Mononuclear cell (primary cell): ENCODE measurements around the gene COA5. TPM values are rescaled to one million over a fixed set of nuclear protein-coding genes. Genes with fewer than 3 reads are reported as not detected.
A peak's percentile ranks its signal among the peaks of the same experiment; 100 is the strongest.

Experiments
- H3K27me3 ChIP-seq: 2 replicates; pipeline ENCODE4 v1.6.0; 2011; ENCODE audit warnings: low read length, control low read depth; ENCODE audit not compliant: insufficient read depth
- H3K4me1 ChIP-seq: 2 replicates; pipeline ENCODE4 v1.5.1; 2011; ENCODE audit warnings: mild to moderate bottlenecking, low read length, control low read depth; ENCODE audit not compliant: insufficient read depth
- H3K4me3 ChIP-seq: 2 replicates; pipeline ENCODE4 v1.5.1; 2011; ENCODE audit warnings: mild to moderate bottlenecking, low read length, moderate library complexity
- H3K9me3 ChIP-seq: 2 replicates; pipeline ENCODE4 v1.5.1; 2011; ENCODE audit warnings: low read depth, mild to moderate bottlenecking, control low read depth, low read length
- total RNA-seq: library from RNA; depleted of rRNA; stranded (reverse); fragments of >200 nt; gene quantifications from one replicate; pipeline ENCODE4 v1.2.3, GENCODE V29; 2012

Gene COA5
- total RNA-seq, result 18.6 TPM

GRCh38 chr2:98608116-98608961, at the start of gene COA5, which contains the start of gene UNC50:
TSS of gene COA5 (minus strand) at chr2:98608512. CDS start at chr2:98608405, 107 bp downstream.
TSS of gene UNC50 (plus strand) at chr2:98608589. CDS start at chr2:98609760, 1,171 bp downstream.
- H3K9me3 ChIP-seq, result no peaks in the 10 kb centered on the region
- H3K4me1 ChIP-seq, result peaks cover 37% of the 10 kb centered on the region
- no peaks in the 10 kb centered on the region for H3K27me3 ChIP-seq
- H3K4me3 ChIP-seq, result peak within 1 kb of the TSS; percentile 93

GRCh38 chr2:98656800-98657199, 48.5 kb upstream of the COA5 start:
- H3K4me3 ChIP-seq, result no peak overlapping the region

GRCh38 chr2:98654699-98655495, 46.6 kb upstream of the COA5 start:
- no peak overlapping the region for H3K4me3 ChIP-seq
- peaks cover 28% of the 10 kb centered on the region for H3K4me1 ChIP-seq
- no peaks in the 10 kb centered on the region for H3K9me3 ChIP-seq
- no peaks in the 10 kb centered on the region for H3K27me3 ChIP-seq

More at GRCh38 chr2:98656800-98657199, 48.5 kb upstream of the COA5 start:
- Histone ChIP-seq H3K27me3 (no peaks in the 10 kb centered on the region), H3K9me3 (no peaks in the 10 kb centered on the region), H3K4me1 (peaks cover 28% of the 10 kb centered on the region)

- no peaks in the 10 kb centered on the region for H3K27me3 ChIP-seq
- H3K9me3 ChIP-seq, result no peaks in the 10 kb centered on the region
- no peak overlapping the region for H3K4me3 ChIP-seq
- H3K4me1 ChIP-seq, result peaks cover 20% of the 10 kb centered on the region
These were observed 42.7 kb upstream of the COA5 start for GRCh38 chr2:98650998-98651397.

- Histone ChIP-seq H3K4me1 (peaks cover 18% of the 10 kb centered on the region), H3K9me3 (no peaks in the 10 kb centered on the region), H3K27me3 (no peaks in the 10 kb centered on the region), H3K4me3 (no peak overlapping the region)
These were observed 41.7 kb upstream of the COA5 start for GRCh38 chr2:98649992-98650375.

GRCh38 chr2:98649135-98649991, 41.1 kb upstream of the COA5 start:
- Histone ChIP-seq H3K4me3 (no peak overlapping the region), H3K4me1 (peaks cover 13% of the 10 kb centered on the region), H3K27me3 (no peaks in the 10 kb centered on the region), H3K9me3 (no peaks in the 10 kb centered on the region)

GRCh38 chr2:98648451-98648850, 40.1 kb upstream of the COA5 start:
- Histone ChIP-seq H3K4me1 (peaks cover 13% of the 10 kb centered on the region), H3K4me3 (no peak overlapping the region), H3K27me3 (no peaks in the 10 kb centered on the region), H3K9me3 (no peaks in the 10 kb centered on the region)

- H3K4me1 ChIP-seq, result peaks cover 11% of the 10 kb centered on the region
- no peak overlapping the region for H3K4me3 ChIP-seq
- H3K27me3 ChIP-seq, result no peaks in the 10 kb centered on the region
- no peaks in the 10 kb centered on the region for H3K9me3 ChIP-seq
These were observed 39.3 kb upstream of the COA5 start for GRCh38 chr2:98647636-98648035.

- Histone ChIP-seq H3K27me3 (no peaks in the 10 kb centered on the region), H3K4me3 (no peak overlapping the region), H3K4me1 (peaks cover 4% of the 10 kb centered on the region), H3K9me3 (no peaks in the 10 kb centered on the region)
These were observed 35.3 kb upstream of the COA5 start for GRCh38 chr2:98643496-98644100.

GRCh38 chr2:98637401-98638147, 29.3 kb upstream of the COA5 start:
- Histone ChIP-seq H3K27me3 (no peaks in the 10 kb centered on the region), H3K4me1 (peaks cover 27% of the 10 kb centered on the region), H3K9me3 (no peaks in the 10 kb centered on the region), H3K4me3 (no peak overlapping the region)

GRCh38 chr2:98634406-98635092, 26.2 kb upstream of the COA5 start:
- Histone ChIP-seq H3K4me3 (no peak overlapping the region), H3K4me1 (peaks cover 27% of the 10 kb centered on the region), H3K27me3 (no peaks in the 10 kb centered on the region), H3K9me3 (no peaks in the 10 kb centered on the region)

GRCh38 chr2:98632351-98632750, 24.0 kb upstream of the COA5 start:
- Histone ChIP-seq H3K9me3 (no peaks in the 10 kb centered on the region), H3K27me3 (no peaks in the 10 kb centered on the region), H3K4me1 (peaks cover 17% of the 10 kb centered on the region), H3K4me3 (no peak overlapping the region)

GRCh38 chr2:98623657-98624056, 15.3 kb upstream of the COA5 start:
- H3K9me3 ChIP-seq, result no peaks in the 10 kb centered on the region
- H3K27me3 ChIP-seq, result no peaks in the 10 kb centered on the region
- no peaks in the 10 kb centered on the region for H3K4me1 ChIP-seq
- H3K4me3 ChIP-seq, result no peak overlapping the region
